ENCODE data around the gene CDC42BPB. TPM values are rescaled to one million over a fixed set of nuclear protein-coding genes. Genes with fewer than 3 reads are reported as not detected.

The CDC42BPB gene
- total RNA-seq, 4 donors from 2014 or later: 80.6 to 157 (median 118) TPM

DNA sequence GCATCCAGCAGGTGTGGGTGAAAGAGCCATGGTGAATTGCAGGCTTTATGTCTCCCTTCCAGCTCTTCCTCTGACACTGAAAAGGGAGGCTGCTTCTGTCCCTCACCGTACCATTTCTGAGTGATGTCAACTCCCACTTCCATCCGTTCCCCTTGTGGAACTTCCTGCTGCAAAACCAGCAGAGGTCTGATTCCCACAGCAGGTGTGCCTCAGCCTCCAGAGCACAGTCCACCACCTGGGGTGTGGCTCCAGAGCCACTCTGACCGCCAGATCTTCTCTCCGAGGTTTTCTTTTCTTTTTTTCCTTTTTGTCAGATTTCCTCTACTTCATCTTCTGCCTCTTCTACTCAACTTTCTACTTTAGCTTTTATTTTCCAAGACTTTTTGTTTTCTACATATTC is 62.7 kb downstream of the CDC42BPB start:
- Histone ChIP-seq H3K27ac (no peak overlapping the region), H3K36me3 (no peaks in the 10 kb centered on the region), H3K4me1 (no peaks in the 10 kb centered on the region), H3K27me3 (no peaks in the 10 kb centered on the region), H3K4me3 (no peak overlapping the region), H3K9me3 (no peaks in the 10 kb centered on the region)
- TF ChIP-seq POLR2A (IDR thresholded peaks at IDR 0.05): no peak
- TF ChIP-seq, protein P1, sequence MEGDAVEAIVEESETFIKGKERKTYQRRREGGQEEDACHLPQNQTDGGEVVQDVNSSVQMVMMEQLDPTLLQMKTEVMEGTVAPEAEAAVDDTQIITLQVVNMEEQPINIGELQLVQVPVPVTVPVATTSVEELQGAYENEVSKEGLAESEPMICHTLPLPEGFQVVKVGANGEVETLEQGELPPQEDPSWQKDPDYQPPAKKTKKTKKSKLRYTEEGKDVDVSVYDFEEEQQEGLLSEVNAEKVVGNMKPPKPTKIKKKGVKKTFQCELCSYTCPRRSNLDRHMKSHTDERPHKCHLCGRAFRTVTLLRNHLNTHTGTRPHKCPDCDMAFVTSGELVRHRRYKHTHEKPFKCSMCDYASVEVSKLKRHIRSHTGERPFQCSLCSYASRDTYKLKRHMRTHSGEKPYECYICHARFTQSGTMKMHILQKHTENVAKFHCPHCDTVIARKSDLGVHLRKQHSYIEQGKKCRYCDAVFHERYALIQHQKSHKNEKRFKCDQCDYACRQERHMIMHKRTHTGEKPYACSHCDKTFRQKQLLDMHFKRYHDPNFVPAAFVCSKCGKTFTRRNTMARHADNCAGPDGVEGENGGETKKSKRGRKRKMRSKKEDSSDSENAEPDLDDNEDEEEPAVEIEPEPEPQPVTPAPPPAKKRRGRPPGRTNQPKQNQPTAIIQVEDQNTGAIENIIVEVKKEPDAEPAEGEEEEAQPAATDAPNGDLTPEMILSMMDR (IDR thresholded peaks at IDR 0.05): no peak
- no peak for DNase-seq
- intact Hi-C loops (cut with DNase I; ENCODE audit: low total_unique reads): no loop called here

DNA sequence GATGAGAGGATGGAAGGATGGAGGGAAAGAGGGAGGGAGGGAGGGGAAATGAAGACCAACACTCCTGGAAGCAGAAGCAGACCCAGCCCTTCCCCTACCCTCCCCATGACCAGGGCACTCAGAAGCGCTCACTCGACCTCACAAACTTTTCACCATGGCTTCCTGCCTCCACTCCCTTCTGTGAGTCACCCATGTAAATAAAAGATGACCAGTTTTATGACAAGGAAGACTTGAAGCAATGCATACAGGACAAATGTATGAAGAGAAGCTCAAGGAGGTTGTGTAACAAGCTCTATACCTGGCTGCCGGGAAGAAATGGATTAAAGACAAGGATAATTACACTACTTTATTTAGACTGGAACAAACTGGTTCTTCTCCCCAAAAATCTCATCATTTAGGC is 63.8 kb downstream of the CDC42BPB start:
- no peaks in the 10 kb centered on the region for H3K4me1 ChIP-seq
- no peak for DNase-seq
- intact Hi-C loops (cut with DNase I; ENCODE audit: low total_unique reads): no loop called here
- no peak for TF ChIP-seq POLR2A (IDR thresholded peaks at IDR 0.05)
- no peak overlapping the region for H3K4me3 ChIP-seq
- H3K36me3 ChIP-seq: no peaks in the 10 kb centered on the region
- H3K9me3 ChIP-seq: no peaks in the 10 kb centered on the region
- no peaks in the 10 kb centered on the region for H3K27me3 ChIP-seq
- no peak overlapping the region for H3K27ac ChIP-seq

DNA sequence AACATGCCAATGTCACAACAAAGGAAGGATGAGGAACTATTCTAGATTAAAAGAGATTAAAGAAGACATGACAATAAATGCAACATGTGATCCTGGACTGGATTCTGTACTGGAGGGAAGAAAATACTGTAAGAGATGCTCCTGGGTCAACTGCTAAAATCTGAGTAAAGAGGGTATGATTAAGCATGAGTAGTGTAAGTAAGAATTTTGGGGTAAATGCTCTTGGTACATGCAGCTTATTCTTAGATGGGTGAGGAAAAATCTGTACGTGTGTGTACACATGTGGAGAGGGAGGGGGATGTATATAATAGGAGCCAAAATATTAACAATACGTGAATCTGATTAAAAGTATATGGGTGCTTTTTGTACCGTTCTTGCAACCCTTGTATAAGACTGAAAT is 66.0 kb downstream of the CDC42BPB start:
- H3K9me3 ChIP-seq: no peaks in the 10 kb centered on the region
- no peaks in the 10 kb centered on the region for H3K27me3 ChIP-seq
- no peaks in the 10 kb centered on the region for H3K36me3 ChIP-seq
- H3K4me3 ChIP-seq: no peak overlapping the region
- intact Hi-C loops (cut with DNase I; ENCODE audit: low total_unique reads): no loop called here
- no peaks in the 10 kb centered on the region for H3K4me1 ChIP-seq
- TF ChIP-seq POLR2A (IDR thresholded peaks at IDR 0.05): no peak
- TF ChIP-seq, protein P1 (IDR thresholded peaks at IDR 0.05): no peak
- DNase-seq: no peak
- no peak overlapping the region for H3K27ac ChIP-seq

DNA sequence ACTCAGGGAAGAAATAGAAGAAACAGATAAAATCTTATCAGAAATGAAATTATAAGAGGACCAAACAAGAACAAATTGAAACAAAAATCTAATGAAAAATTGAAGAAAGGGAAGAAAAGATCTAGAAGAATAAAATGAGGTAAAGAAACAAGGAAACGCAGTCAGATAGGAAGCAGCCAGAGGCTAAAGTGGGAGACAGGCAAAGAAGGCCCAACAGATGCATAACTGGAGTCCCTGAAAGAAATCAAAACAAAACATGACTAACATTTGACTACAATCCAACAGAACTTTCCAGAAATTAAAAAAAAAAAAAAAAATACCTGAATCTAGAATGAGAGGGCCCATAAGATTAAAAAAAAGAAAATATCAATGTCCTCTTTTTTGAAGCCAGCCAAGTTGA is 69.3 kb downstream of the CDC42BPB start:
- intact Hi-C loops (cut with DNase I; ENCODE audit: low total_unique reads): no loop called here
- no peaks in the 10 kb centered on the region for H3K36me3 ChIP-seq

DNA sequence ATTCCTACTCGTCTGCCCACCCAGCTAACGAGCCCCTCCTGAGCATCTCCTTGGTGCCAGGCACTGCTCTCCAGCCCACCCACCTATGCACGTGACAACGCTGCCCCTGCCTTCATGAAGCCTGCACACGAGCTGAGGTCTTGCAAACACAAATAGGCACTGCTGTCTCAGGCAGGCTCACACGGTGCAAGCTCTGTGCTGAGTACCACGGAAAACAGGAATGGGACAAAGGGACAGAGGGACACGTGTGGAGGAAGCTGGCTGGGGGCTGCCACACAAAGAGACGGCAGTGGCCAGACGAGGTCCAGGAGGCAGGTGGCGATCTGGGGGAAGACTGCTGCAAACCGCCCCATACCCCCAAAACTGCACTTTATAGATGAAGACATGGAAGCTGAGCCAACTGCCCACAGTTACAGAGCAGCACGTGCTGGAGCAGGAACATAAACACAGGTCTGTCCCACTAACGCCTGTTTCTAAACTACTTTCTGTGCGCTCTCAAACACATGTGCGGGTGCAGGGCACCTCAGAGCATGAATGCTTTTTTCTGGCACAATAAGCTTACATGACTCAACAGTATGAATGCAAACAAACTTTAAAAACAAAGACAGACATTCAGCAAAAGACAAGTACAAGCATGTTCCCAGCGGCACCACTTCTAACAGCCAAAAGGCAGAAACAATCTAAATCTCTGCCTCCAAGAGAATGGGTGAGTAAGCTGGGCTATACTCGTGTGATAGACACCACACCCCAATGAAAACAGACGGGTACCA is 70.4 kb downstream of the CDC42BPB start:
- Histone ChIP-seq H3K27ac (no peak overlapping the region), H3K4me1 (no peaks in the 10 kb centered on the region)
- DNase-seq: no peak

More for the DNA sequence above, 69.3 kb downstream of the CDC42BPB start:
- no peaks in the 10 kb centered on the region for H3K9me3 ChIP-seq
- H3K4me1 ChIP-seq: no peaks in the 10 kb centered on the region
- DNase-seq: no peak
- no peak for TF ChIP-seq POLR2A (IDR thresholded peaks at IDR 0.05)
- TF ChIP-seq, protein P1 (IDR thresholded peaks at IDR 0.05): no peak
- H3K4me3 ChIP-seq: no peak overlapping the region
- H3K27me3 ChIP-seq: no peaks in the 10 kb centered on the region
- H3K27ac ChIP-seq: no peak overlapping the region

More for the DNA sequence above, 70.4 kb downstream of the CDC42BPB start:
- H3K36me3 ChIP-seq: no peaks in the 10 kb centered on the region
- no peak for TF ChIP-seq POLR2A (IDR thresholded peaks at IDR 0.05)
- TF ChIP-seq, protein P1 (IDR thresholded peaks at IDR 0.05): no peak
- no peaks in the 10 kb centered on the region for H3K27me3 ChIP-seq
- intact Hi-C loops (cut with DNase I; ENCODE audit: low total_unique reads): no loop called here
- no peaks in the 10 kb centered on the region for H3K9me3 ChIP-seq
- H3K4me3 ChIP-seq: no peak overlapping the region
